22Rv1 (cell line): Measurements from ENCODE around the gene TAF8.

Experiments used
- H3K27ac ChIP-seq: fragments of 450-650 bp; 2 replicates; pipeline ENCODE4 v1.5.1; 2017
- ZFX ChIP-seq: fragments of 450-650 bp; IDR thresholded peaks from 2 replicates; pipeline ENCODE4 v1.6.1; 2017; ENCODE audit warnings: antibody characterized with exemption, borderline replicate concordance
- TF ChIP-seq, protein P1 (sequence below): fragments of 450-650 bp; IDR thresholded peaks from 2 replicates; pipeline ENCODE4 v1.5.1; 2017; ENCODE audit warnings: mild to moderate bottlenecking

Gene TAF8

DNA sequence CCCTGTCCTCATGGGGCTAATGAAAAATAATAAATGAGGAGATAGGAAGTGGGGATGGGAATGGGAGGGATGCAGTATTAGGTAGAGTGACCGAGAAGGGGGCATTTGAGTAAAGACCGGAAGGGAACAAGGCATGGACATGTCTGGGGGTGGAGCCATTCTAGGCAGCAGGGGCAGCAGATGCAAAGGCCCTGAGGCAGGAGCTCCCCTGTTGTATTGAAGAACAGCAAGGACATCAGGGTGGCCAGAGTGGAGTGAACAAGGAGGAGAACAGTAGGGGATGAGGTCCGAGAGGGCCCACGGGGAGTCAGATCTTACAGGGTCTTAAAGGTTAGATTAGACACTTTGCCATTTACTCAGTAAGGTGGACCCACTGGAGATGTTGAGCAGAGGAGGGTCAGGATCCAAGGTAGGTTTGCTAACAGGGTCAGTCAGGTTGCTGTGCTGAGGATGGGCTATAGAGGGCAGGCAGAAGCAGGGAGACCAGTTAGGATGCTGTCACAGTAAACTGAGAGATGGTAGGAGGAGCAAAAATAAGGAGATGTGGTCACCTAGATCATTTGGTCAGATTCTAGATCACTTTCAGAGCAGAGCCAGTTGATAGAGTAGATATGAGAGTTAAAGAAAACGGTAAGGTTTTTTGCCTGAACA is 18.7 kb downstream of the TAF8 start:
- H3K27ac ChIP-seq = no peak overlapping the region
- TF ChIP-seq ZFX = no peak
- TF ChIP-seq, protein P1, sequence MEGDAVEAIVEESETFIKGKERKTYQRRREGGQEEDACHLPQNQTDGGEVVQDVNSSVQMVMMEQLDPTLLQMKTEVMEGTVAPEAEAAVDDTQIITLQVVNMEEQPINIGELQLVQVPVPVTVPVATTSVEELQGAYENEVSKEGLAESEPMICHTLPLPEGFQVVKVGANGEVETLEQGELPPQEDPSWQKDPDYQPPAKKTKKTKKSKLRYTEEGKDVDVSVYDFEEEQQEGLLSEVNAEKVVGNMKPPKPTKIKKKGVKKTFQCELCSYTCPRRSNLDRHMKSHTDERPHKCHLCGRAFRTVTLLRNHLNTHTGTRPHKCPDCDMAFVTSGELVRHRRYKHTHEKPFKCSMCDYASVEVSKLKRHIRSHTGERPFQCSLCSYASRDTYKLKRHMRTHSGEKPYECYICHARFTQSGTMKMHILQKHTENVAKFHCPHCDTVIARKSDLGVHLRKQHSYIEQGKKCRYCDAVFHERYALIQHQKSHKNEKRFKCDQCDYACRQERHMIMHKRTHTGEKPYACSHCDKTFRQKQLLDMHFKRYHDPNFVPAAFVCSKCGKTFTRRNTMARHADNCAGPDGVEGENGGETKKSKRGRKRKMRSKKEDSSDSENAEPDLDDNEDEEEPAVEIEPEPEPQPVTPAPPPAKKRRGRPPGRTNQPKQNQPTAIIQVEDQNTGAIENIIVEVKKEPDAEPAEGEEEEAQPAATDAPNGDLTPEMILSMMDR = no peak

- H3K27ac ChIP-seq = no peak overlapping the region
- TF ChIP-seq ZFX = no peak
- TF ChIP-seq, protein P1 = no peak
Measured at GRCh38 chr6:42071881-42072583, 21.7 kb downstream of the TAF8 start.

GRCh38 chr6:42073287-42073686 is 23.0 kb downstream of the TAF8 start:
- TF ChIP-seq, protein P1 = no peak
- no peak for TF ChIP-seq ZFX
- no peak overlapping the region for H3K27ac ChIP-seq

DNA sequence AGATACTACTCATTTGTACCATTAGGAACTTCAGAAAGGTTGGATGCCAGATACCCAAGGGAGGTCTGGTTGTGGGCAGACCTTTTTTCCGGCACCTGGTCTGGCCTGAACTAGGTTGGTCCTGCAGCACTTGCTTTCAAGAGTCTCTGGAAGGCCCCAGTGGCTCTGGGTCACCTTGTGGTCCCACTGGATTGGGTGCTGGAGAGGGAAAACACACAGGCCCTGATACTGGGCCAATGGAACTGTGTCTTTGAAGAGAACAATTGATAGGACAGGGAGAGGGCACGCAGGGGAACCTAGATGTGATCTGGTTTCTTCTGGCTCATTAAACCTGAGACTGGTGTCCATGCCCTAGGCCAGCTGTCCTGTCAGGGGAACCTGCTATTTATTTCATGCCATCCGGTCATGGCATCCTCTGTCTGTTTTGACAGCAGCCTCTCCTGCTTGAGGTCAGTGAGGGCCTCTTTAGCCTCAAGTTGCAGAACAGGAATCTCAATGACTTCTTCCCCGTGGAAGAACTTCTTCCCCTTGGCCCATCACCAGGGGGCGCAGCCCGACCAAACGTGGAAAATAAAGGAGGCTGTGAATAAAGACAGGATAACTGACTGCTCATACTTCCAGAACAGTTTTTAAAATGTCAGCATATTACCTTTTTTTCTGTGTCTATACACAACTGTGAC is 25.0 kb downstream of the TAF8 start:
- H3K27ac ChIP-seq = no peak overlapping the region
- TF ChIP-seq ZFX = no peak
- TF ChIP-seq, protein P1 = peak; percentile 91

DNA sequence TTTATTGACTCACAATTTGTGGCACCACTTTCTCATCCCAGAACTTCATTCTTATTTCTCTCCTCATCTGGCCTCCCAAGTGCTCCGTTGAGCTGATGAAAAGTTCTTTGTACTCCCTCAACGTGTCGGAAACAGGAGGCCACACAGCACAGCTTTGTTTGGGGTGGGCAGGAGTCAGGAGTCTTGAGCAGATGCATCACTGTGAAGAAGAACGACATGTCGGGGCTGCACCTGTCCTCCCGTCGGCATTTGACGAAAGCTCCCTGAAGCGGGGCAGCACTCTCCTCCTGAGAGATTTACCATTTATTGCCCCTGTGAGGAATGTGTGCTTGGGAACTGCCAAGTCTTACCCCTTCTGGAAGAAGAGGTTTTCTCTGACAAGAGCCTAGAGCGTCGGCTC is 28.1 kb downstream of the TAF8 start:
- H3K27ac ChIP-seq = no peak overlapping the region

GRCh38 chr6:42079941-42080464 is 29.7 kb downstream of the TAF8 start:
- TF ChIP-seq, protein P1 = no peak
- TF ChIP-seq ZFX = no peak
- no peak overlapping the region for H3K27ac ChIP-seq

More for the DNA sequence above, 28.1 kb downstream of the TAF8 start:
- no peak for TF ChIP-seq ZFX
- TF ChIP-seq, protein P1 = no peak
